ENCODE measurements around the gene SLC39A3.

GRCh38 chr19:2701361-2702169, 38.3 kb downstream of the SLC39A3 start:
- TF ChIP-seq GATA2 (IDR thresholded peaks at IDR 0.05; ENCODE audit: low read depth, low read length) (no peak), GATA3 (IDR thresholded peaks at IDR 0.05; ENCODE audit: low read depth, low read length) (no peak)

Measured in SH-SY5Y (cell line).